OCI-LY3 (cell line): ENCODE measurements around the gene FAP.

Experiments used
- H2AFZ ChIP-seq: fragments of 200-600, 300-600 bp; shearing (Covaris generic); 2 replicates; pipeline ENCODE4 v1.6.0; 2014; ENCODE audit warnings: antibody characterized with exemption, low read depth, low read length
- H3K27ac ChIP-seq: fragments of 200-600, 300-600 bp; sonication (generic); 2 replicates; pipeline ENCODE4 v1.5.1; 2014; ENCODE audit warnings: mild to moderate bottlenecking, low read length, moderate library complexity, mixed read lengths
- H3K27me3 ChIP-seq: fragments of 200-600, 300-600 bp; sonication (generic); 2 replicates; pipeline ENCODE4 v1.6.1; 2014; ENCODE audit warnings: low read depth, low read length, mixed read lengths
- H3K36me3 ChIP-seq: fragments of 200-600, 300-600 bp; sonication (generic); replicated peaks from 2 replicates; pipeline ENCODE3; 2014; ENCODE audit warnings: low read depth, low read length, mixed read lengths
- H3K4me1 ChIP-seq: fragments of 300-600, 200-600 bp; sonication (generic); 2 replicates; pipeline ENCODE4 v1.6.1; 2014; ENCODE audit warnings: low read length, mixed read lengths
- H3K4me2 ChIP-seq: fragments of 200-600, 300-600 bp; sonication (generic); 2 replicates; pipeline ENCODE4 v1.6.1; 2014; ENCODE audit warnings: low read length, mixed read lengths
- H3K4me3 ChIP-seq: fragments of 300-600, 200-600 bp; sonication (generic); 2 replicates; pipeline ENCODE4 v1.5.1; 2014; ENCODE audit warnings: antibody characterized with exemption, mild to moderate bottlenecking, low read length, moderate library complexity
- H3K79me2 ChIP-seq: fragments of 300-600, 200-600 bp; shearing (Covaris generic); 2 replicates; pipeline ENCODE4 v1.6.1; 2014; ENCODE audit warnings: mild to moderate bottlenecking, low read length, mixed read lengths
- H3K9ac ChIP-seq: fragments of 300-600, 200-600 bp; shearing (Covaris generic); 2 replicates; pipeline ENCODE4 v1.6.0; 2014; ENCODE audit warnings: mild to moderate bottlenecking, low read length, moderate library complexity
- H3K9me3 ChIP-seq: fragments of 200-600, 300-600 bp; shearing (Covaris generic); 2 replicates; pipeline ENCODE4 v1.6.1; 2014; ENCODE audit warnings: low read length, mixed read lengths; ENCODE audit not compliant: insufficient read depth
- H4K20me1 ChIP-seq: fragments of 200-600, 300-600 bp; sonication (generic); 2 replicates; pipeline ENCODE4 v1.6.1; 2016; ENCODE audit warnings: low read length, mixed read lengths; ENCODE audit not compliant: insufficient read depth
- EZH2phosphoT487 ChIP-seq: fragments of 200-600 bp; shearing (Covaris generic); IDR thresholded peaks from 2 replicates; pipeline ENCODE4 v1.6.1; 2018; ENCODE audit warnings: antibody characterized with exemption, mixed run types, low read depth
- TF ChIP-seq, protein P1 (sequence below): fragments of 200-600, 300-600 bp; sonication (generic); IDR thresholded peaks from 2 replicates; pipeline ENCODE4 v1.5.1; 2014; ENCODE audit warnings: antibody characterized with exemption, low read length, low read depth

The FAP gene

DNA sequence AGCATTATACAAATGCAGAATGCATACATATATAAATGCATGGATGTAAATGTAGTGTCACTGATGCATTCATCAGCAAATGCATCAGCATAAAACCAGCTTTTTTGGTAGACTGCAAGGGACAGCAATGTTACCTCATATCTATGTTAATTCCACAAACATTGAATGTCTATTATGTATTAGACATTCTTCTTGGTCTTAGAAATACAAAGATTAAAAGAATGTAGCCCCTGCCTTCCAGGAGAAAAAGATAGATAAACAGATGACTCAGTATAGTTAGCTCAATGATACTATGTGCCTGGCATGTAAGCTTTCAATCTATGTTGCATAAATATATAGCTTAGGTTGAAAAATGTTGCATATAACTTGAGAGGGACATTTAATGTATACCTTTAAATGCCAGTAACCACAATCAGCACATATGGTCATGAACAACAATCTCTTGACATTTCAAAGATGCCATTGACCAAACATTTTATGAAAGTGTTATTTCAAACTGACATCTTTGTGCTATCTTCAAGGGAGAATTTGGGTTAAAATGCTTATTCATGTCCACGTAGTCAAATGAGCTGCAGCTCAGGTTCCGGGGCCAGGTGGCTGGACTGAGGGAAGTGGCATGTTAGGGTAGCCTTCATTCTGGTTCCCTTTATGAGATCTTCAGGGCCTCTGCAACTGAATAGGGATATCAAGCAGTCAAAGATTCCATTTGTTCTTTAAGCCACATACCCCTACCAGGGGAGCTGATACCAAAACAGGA, 46.0 kb downstream of the FAP start:
- Histone ChIP-seq H3K27ac (no peak overlapping the region), H3K9me3 (no peaks in the 10 kb centered on the region), H3K4me1 (no peaks in the 10 kb centered on the region), H3K79me2 (no peaks in the 10 kb centered on the region), H3K4me3 (no peak overlapping the region), H3K27me3 (no peaks in the 10 kb centered on the region), H2AFZ (no peak overlapping the region), H3K4me2 (no peak overlapping the region), H3K9ac (no peak overlapping the region), H3K36me3 (no peaks in the 10 kb centered on the region), H4K20me1 (no peaks in the 10 kb centered on the region)
- TF ChIP-seq, protein P1, sequence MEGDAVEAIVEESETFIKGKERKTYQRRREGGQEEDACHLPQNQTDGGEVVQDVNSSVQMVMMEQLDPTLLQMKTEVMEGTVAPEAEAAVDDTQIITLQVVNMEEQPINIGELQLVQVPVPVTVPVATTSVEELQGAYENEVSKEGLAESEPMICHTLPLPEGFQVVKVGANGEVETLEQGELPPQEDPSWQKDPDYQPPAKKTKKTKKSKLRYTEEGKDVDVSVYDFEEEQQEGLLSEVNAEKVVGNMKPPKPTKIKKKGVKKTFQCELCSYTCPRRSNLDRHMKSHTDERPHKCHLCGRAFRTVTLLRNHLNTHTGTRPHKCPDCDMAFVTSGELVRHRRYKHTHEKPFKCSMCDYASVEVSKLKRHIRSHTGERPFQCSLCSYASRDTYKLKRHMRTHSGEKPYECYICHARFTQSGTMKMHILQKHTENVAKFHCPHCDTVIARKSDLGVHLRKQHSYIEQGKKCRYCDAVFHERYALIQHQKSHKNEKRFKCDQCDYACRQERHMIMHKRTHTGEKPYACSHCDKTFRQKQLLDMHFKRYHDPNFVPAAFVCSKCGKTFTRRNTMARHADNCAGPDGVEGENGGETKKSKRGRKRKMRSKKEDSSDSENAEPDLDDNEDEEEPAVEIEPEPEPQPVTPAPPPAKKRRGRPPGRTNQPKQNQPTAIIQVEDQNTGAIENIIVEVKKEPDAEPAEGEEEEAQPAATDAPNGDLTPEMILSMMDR = no peak
- TF ChIP-seq EZH2phosphoT487 = no peak

DNA sequence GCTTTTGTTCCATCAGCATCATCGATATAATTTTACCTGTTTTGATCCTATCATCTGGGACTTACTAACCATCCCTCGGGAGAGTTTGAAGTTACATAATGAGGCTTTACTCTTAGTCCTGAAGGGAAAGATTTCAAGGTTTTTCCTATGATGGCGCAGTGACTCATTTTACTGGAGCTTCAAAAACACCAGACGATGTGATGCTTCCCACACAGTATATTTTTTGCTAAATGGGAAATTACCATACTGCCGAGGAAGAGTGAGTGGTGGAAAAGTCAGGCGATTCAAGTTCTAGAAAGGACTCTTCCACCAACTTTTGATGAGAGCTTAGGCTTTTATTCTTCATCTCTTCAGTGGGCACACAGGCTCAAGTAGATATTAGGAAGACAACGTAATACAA, 46.6 kb downstream of the FAP start:
- Histone ChIP-seq H3K4me1 (no peaks in the 10 kb centered on the region), H3K4me2 (no peak overlapping the region), H4K20me1 (no peaks in the 10 kb centered on the region), H3K27ac (no peak overlapping the region), H3K36me3 (no peaks in the 10 kb centered on the region), H3K9ac (no peak overlapping the region), H2AFZ (no peak overlapping the region), H3K9me3 (no peaks in the 10 kb centered on the region), H3K27me3 (no peaks in the 10 kb centered on the region), H3K79me2 (no peaks in the 10 kb centered on the region), H3K4me3 (no peak overlapping the region)
- no peak for TF ChIP-seq EZH2phosphoT487
- TF ChIP-seq, protein P1 = no peak

DNA sequence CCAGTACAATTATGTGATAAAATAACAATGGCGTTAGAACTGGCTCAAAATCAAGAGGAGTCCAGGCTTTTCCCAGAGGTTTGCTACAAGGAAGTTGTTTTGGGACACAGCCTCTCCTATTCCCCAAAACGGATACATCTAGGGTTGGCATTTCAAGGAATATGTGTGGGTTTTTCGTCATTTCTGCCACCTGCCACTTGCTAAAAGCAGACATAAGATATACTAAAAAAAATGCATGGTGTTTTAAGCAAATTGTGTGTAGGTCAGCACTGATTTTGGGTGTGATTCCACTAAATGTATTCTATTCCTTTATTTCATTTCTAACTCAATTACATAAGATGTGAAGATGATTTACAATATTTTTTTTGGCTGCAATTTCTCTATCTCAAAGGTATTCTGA, 54.8 kb downstream of the FAP start:
- H4K20me1 ChIP-seq = no peaks in the 10 kb centered on the region
- no peaks in the 10 kb centered on the region for H3K36me3 ChIP-seq
- peaks cover 7% of the 10 kb centered on the region for H3K4me1 ChIP-seq
- H3K27me3 ChIP-seq = no peaks in the 10 kb centered on the region
- H3K9ac ChIP-seq = no peak overlapping the region
- no peak overlapping the region for H2AFZ ChIP-seq
- TF ChIP-seq, protein P1 = no peak
- no peak for TF ChIP-seq EZH2phosphoT487
- H3K4me2 ChIP-seq = no peak overlapping the region
- H3K27ac ChIP-seq = no peak overlapping the region
- no peaks in the 10 kb centered on the region for H3K9me3 ChIP-seq
- H3K4me3 ChIP-seq = no peak overlapping the region
- H3K79me2 ChIP-seq = no peaks in the 10 kb centered on the region

DNA sequence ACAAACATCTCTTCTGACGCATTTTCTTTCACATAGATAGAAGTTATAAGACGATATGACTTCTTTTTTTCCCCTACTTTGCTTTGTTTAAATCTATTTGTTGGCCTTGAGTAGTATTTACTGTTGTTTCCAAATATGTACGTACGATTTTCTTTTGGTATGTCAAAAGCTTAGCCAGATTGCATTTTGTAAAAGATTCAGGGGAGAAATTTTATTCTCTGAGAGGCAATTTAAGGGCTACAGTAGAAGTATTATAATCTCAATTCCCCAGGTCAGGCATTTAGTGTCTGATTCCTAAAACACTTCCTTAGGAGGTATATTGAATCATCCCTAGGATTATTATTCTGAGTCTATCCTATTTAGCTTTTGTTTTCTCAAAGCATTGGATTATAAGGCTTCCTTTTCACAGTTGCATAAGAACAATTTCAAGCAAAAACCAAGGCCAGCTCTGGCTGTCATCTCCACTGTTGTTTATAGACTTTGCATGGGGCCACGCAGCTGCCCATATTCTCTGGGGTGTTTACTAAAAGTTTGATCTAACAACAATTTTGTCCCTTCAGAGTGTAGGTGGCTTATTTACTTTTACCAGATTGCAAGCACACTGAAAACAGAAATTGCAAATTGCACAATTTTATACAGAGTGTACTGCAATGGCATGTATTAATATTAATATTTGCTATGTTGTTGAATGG, 57.6 kb downstream of the FAP start:
- H3K4me1 ChIP-seq = peaks cover 10% of the 10 kb centered on the region
- no peak overlapping the region for H3K4me2 ChIP-seq
- H3K9me3 ChIP-seq = no peaks in the 10 kb centered on the region
- no peaks in the 10 kb centered on the region for H4K20me1 ChIP-seq
- H3K9ac ChIP-seq = no peak overlapping the region
- no peak overlapping the region for H3K27ac ChIP-seq
- H2AFZ ChIP-seq = no peak overlapping the region
- no peaks in the 10 kb centered on the region for H3K27me3 ChIP-seq
- TF ChIP-seq EZH2phosphoT487 = no peak
- TF ChIP-seq, protein P1 = no peak
- no peak overlapping the region for H3K4me3 ChIP-seq
- H3K79me2 ChIP-seq = no peaks in the 10 kb centered on the region
- H3K36me3 ChIP-seq = no peaks in the 10 kb centered on the region
